ENCODE measurements around the gene VWA1. TPM values are rescaled to one million over a fixed set of nuclear protein-coding genes. Genes with fewer than 3 reads are reported as not detected.

VWA1 gene, protein sequence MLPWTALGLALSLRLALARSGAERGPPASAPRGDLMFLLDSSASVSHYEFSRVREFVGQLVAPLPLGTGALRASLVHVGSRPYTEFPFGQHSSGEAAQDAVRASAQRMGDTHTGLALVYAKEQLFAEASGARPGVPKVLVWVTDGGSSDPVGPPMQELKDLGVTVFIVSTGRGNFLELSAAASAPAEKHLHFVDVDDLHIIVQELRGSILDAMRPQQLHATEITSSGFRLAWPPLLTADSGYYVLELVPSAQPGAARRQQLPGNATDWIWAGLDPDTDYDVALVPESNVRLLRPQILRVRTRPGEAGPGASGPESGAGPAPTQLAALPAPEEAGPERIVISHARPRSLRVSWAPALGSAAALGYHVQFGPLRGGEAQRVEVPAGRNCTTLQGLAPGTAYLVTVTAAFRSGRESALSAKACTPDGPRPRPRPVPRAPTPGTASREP
- under 1 TPM; 0.21 to 0.29 TPM for total RNA-seq

DNA sequence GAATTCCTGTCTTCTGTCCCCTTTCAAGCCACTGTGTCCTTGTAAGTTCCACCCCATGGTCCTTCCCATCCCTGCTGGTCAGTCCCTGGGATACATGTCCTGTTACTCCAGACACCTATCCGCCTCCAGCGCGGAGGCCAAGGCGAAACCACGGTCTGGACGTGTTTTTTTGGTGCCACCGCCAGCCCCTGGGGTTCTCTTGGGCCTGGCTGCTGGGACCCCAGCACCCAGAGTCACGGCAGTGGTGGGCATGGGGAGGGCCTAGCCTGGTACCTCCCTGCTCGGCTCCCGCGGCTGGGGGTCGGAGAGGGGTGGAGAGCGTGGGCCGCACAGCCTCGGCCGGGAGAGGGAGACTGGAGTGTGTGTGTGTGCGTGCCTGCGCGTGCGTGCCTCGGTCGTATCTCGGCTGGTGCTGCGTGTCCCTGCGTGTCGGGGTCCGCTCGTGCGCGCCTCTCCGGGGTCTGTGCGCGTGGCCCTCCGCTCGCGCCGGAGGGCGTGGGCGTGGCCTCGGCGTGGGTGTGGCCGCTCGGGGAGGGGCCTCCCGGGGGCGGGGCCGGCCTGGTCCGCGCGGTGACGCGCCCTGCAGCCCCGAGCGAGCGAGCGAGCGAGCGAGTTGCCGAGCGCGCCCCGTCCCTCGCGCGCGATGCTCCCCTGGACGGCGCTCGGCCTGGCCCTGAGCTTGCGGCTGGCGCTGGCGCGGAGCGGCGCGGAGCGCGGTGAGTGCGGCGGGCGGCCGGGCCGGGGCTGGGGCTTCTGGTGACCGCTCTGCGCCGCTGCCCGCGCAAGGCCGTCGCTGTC, at the start of gene VWA1:
Gene VWA1 (plus strand): TSS at position 585 of the 798 bp plus-strand sequence. CDS start 59 bp downstream, at position 644.
- ChIA-PET POLR2A (no interaction called here), CTCF (no interaction called here)
- Mint-ChIP-seq H3K27ac (no peak within 1 kb of the TSS), H3K4me1 (ENCODE audit: low read depth) (peaks cover 9% of the 10 kb centered on the region), H3K4me3 (peak within 1 kb of the TSS; percentile 52), H3K9me3 (ENCODE audit: insufficient read depth) (no peaks in the 10 kb centered on the region), H3K27me3 (ENCODE audit: low read depth) (peaks cover 8% of the 10 kb centered on the region), H3K36me3 (ENCODE audit: low read depth) (no peaks in the 10 kb centered on the region)
- DNase-seq (peak; percentile 73), ATAC-seq (peak; percentile 85)

DNA sequence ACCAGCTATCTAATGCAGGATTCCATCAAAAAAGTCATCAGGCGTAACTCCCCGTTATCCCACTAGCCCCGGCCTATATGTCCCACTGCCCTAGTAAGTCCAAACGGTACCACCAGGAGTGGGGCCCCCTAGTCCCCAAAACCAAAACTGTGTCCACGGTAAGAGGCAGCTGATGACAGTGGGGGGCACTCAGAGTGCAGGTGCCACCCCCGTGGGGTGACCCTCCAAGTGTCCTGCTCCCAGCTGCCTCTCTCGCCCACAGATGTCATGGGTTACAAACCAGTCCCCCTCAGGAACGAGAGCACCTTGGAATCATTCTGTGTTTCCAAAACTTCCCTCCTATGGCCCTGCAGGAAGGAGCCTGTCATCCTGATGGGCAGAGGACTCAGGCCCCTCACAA, 49.6 kb upstream of the VWA1 start:
- Mint-ChIP-seq H3K27me3 (ENCODE audit: low read depth) (no peaks in the 10 kb centered on the region), H3K27ac (no peak overlapping the region), H3K4me1 (ENCODE audit: low read depth) (peaks cover 3% of the 10 kb centered on the region), H3K4me3 (no peak overlapping the region), H3K36me3 (ENCODE audit: low read depth) (peaks cover 49% of the 10 kb centered on the region), H3K9me3 (ENCODE audit: insufficient read depth) (no peaks in the 10 kb centered on the region)
- no peak for ATAC-seq
- CTCF ChIA-PET, result interaction anchor here (1.2 to 1.6 kb wide), 2 partner anchors 10 to 13 kb away, joined by 3 to 4 read pairs; partner anchors contain the start of gene CCNL2
- DNase-seq, result no peak
- POLR2A ChIA-PET, result no interaction called here

DNA sequence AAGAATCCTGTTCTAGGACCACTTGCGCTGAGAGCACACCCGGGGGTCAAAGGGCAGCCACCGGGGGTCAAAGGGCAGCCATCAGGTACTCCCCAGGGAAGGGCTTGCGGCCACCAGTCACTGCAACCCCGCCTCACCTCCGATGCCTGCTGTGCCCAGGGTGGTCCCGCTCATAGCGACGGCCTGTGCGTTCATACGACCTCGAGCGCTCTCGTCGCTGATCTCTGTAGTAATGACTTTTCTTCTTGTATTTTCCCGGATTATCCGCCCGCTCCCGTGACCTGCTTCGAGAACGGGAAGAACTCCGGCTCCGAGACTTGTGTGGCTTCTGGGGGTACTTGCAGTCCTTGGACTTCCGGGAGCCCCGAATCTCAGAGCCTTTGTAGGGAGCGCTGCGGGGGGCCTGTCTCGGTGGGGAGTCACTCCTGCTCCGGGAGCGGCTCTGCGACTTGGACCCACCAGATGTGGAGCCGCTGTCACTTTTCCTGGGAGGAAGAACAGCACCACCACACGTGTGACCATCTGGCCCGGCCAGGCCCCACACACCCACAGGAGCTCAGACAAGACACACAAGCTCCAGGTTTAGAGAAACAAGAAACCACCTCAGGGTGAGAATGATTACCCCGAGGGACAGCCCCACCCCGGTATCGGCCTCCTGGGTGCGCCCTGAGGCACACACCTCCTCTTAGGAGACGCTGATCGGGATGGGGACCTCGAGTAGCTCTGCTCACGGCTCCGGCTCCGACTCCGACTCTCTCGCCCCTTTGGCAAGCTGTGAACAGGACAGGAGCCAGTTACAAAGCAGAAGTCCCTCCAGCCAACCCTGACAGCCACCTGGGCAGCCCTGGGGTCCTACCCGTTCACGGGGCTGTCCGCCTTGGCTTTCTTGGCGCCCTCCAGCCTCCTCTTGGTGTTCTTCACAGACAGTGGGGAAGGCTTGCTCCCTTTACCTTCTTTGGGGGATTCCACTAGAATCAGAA, 48.1 kb upstream of the VWA1 start:
- Mint-ChIP-seq H3K4me3 (no peak overlapping the region), H3K36me3 (ENCODE audit: low read depth) (peaks cover 60% of the 10 kb centered on the region)
- no peak for ATAC-seq

DNA sequence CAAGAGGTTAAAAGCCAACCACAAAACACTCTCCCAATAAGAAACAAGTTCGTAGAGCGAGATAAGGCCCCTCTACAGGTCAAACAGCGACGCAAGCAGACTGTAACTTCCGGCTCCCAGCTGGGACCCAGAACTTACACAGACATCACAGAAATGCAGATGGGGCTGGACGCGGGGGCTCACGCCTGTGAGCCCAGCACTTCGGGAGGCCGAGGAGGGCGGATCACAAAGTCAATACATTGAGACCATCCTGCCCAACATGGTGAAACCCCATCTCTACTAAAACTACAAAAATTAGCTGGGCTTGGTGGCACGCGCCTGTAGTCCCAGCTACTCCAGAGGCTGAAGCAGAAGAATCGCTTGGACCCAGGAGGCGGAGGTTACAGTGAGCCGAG, 47.4 kb upstream of the VWA1 start:
- peaks cover 67% of the 10 kb centered on the region for H3K36me3 Mint-ChIP-seq (ENCODE audit: low read depth)
- no peaks in the 10 kb centered on the region for H3K27me3 Mint-ChIP-seq (ENCODE audit: low read depth)
- ATAC-seq (no peak), DNase-seq (no peak)
- no peaks in the 10 kb centered on the region for H3K9me3 Mint-ChIP-seq (ENCODE audit: insufficient read depth)
- CTCF ChIA-PET, result no interaction called here
- no peak overlapping the region for H3K4me3 Mint-ChIP-seq
- H3K4me1 Mint-ChIP-seq (ENCODE audit: low read depth), result no peaks in the 10 kb centered on the region
- no peak overlapping the region for H3K27ac Mint-ChIP-seq
- POLR2A ChIA-PET, result interaction anchor here (1.3 kb wide), 1 partner anchor 13 kb away, joined by 4 read pairs; the partner anchor contains the start of gene AURKAIP1

More for the DNA sequence above, 48.1 kb upstream of the VWA1 start:
- Mint-ChIP-seq H3K27me3 (ENCODE audit: low read depth) (no peaks in the 10 kb centered on the region), H3K27ac (no peak overlapping the region), H3K4me1 (ENCODE audit: low read depth) (peaks cover 3% of the 10 kb centered on the region), H3K9me3 (ENCODE audit: insufficient read depth) (no peaks in the 10 kb centered on the region)
- POLR2A ChIA-PET, result interaction anchor here (0.6 to 1.3 kb wide), 3 partner anchors 12 to 19 kb away, joined by 3 to 5 read pairs (median 4); partner anchors contain the start of gene AURKAIP1
- DNase-seq, result no peak
- CTCF ChIA-PET, result no interaction called here

DNA sequence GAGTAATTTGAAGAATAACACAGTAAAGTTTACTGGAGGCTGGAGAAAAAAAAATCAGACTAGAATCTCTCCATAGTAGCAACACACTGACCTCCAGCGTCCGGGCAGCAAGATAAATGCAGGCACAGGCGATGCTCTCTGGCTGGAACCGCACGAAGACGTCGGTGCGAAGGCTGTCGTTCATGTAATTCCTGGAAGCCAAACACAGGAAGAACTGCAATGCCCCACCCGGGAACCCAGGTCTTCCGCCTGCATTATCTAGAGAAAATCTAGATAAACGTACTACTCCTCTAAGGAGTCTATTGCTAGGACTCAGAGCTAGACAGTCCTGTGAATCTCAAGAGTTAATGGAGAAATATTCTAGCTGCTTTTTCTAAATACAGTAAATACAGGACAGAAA, 44.8 kb upstream of the VWA1 start:
- Mint-ChIP-seq H3K27me3 (ENCODE audit: low read depth) (no peaks in the 10 kb centered on the region), H3K4me1 (ENCODE audit: low read depth) (peaks cover 9% of the 10 kb centered on the region), H3K9me3 (ENCODE audit: insufficient read depth) (no peaks in the 10 kb centered on the region), H3K36me3 (ENCODE audit: low read depth) (peaks cover 89% of the 10 kb centered on the region), H3K27ac (no peak overlapping the region), H3K4me3 (no peak overlapping the region)
- no peak for DNase-seq
- no peak for ATAC-seq
- CTCF ChIA-PET, result interaction anchor here (1.0 kb wide), 1 partner anchor 8 kb away, joined by 3 read pairs; the partner anchor contains the start of gene CCNL2
- POLR2A ChIA-PET, result interaction anchor here (2.5 kb wide), 1 partner anchor 9 kb away, joined by 11 read pairs; the partner anchor contains the start of gene CCNL2

DNA sequence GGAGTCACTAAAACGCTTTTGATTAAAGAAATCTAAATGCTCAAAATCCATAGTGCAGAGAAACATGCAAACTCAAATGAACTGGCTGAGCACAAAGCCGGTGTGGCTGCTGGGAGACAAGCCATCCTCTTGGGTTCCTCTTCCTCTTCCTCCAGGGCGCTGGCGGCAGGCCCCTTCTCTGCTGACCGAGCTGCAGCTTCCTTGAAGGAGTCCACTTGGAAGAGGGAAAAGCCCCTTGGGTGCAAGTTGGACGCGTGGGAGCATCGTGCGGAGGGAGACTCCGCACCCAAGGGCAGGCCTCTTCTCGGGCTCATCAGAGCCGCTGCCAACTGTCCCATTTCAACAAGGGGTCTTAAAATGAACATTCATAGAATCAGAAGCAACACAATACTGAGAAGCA, 44.3 kb upstream of the VWA1 start:
- DNase-seq (no peak), ATAC-seq (no peak)
- POLR2A ChIA-PET, result interaction anchor here (2.5 kb wide), 1 partner anchor 9 kb away, joined by 11 read pairs; the partner anchor contains the start of gene CCNL2
- Mint-ChIP-seq H3K9me3 (ENCODE audit: insufficient read depth) (no peaks in the 10 kb centered on the region), H3K27me3 (ENCODE audit: low read depth) (no peaks in the 10 kb centered on the region), H3K27ac (no peak overlapping the region), H3K4me1 (ENCODE audit: low read depth) (peaks cover 9% of the 10 kb centered on the region), H3K4me3 (no peak overlapping the region), H3K36me3 (ENCODE audit: low read depth) (peaks cover 85% of the 10 kb centered on the region)
- CTCF ChIA-PET, result interaction anchor here (1.0 kb wide), 1 partner anchor 8 kb away, joined by 3 read pairs; the partner anchor contains the start of gene CCNL2

DNA sequence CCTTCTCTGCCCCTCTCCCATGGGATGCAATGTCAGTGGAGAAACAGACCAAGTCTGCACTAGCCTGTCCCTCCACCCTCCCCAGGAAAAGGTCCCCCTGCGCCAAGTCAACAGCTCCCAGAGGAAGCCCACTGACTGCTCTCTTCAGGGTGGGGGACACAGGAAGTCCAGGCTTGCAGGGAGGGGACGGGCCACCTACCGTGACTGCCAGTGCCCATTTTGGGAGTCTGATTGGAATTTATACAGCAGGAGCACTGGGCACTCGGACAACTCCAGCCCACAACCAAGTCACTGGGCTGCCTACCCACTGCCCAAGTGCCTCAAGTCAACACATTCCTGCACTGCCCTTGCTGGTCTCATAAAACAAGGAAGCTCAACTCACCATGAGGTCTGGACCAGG, 42.5 kb upstream of the VWA1 start:
- Mint-ChIP-seq H3K4me3 (no peak overlapping the region), H3K27ac (no peak overlapping the region), H3K9me3 (ENCODE audit: insufficient read depth) (no peaks in the 10 kb centered on the region), H3K27me3 (ENCODE audit: low read depth) (no peaks in the 10 kb centered on the region), H3K36me3 (ENCODE audit: low read depth) (peaks cover 81% of the 10 kb centered on the region), H3K4me1 (ENCODE audit: low read depth) (peaks cover 19% of the 10 kb centered on the region)
- ChIA-PET CTCF (no interaction called here), POLR2A (no interaction called here)
- no peak for ATAC-seq
- no peak for DNase-seq

DNA sequence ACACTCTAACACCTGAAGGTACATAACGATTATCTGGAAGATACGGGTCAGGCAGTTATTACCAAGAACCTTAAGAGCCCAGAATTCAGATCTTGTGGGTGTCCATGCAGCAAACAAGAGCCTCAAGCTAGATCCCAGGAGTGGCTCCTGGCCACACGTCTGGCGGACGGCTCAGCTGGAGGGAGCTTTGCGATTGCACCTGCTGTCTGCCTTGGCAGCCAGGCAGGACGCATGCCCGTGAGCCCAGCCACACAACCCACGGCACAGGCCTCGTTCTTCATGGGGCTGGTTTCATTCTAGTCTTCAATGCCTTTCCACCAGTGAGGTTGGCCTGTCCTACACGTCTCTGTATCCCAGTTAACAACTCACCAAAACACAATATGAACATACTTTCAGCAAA, 42.1 kb upstream of the VWA1 start:
- DNase-seq, result no peak
- POLR2A ChIA-PET, result no interaction called here
- ATAC-seq, result no peak
- no peak overlapping the region for H3K4me3 Mint-ChIP-seq
- no peaks in the 10 kb centered on the region for H3K9me3 Mint-ChIP-seq (ENCODE audit: insufficient read depth)
- CTCF ChIA-PET, result no interaction called here
- H3K36me3 Mint-ChIP-seq (ENCODE audit: low read depth), result peaks cover 81% of the 10 kb centered on the region
- H3K27me3 Mint-ChIP-seq (ENCODE audit: low read depth), result no peaks in the 10 kb centered on the region
- H3K27ac Mint-ChIP-seq, result no peak overlapping the region
- peaks cover 23% of the 10 kb centered on the region for H3K4me1 Mint-ChIP-seq (ENCODE audit: low read depth)

DNA sequence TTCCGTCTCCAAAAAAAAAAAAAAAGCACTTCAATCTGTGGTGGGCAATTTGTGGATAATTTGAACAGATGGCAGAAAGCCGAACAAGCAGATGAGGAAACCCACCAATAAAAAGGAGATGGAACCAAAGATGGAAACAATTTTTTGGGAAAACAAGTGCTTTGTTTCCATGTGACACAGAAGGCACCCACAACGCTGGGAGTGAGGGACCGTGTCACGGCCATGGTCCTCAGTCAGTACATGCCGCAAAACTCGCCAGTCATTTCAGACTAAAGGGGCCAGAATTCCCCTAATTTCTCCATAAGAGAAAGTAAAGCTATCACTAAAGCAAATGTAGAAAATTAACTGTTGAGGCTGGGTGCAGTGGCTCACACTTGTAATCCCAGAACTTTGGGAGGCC, 41.4 kb upstream of the VWA1 start:
- Mint-ChIP-seq H3K27me3 (ENCODE audit: low read depth) (no peaks in the 10 kb centered on the region), H3K27ac (no peak overlapping the region), H3K4me1 (ENCODE audit: low read depth) (peaks cover 23% of the 10 kb centered on the region), H3K9me3 (ENCODE audit: insufficient read depth) (no peaks in the 10 kb centered on the region), H3K36me3 (ENCODE audit: low read depth) (peaks cover 76% of the 10 kb centered on the region), H3K4me3 (no peak overlapping the region)
- no peak for DNase-seq
- POLR2A ChIA-PET, result no interaction called here
- no peak for ATAC-seq
- CTCF ChIA-PET, result interaction anchor here (1.7 kb wide), 1 partner anchor 19 kb away, joined by 7 read pairs; the partner anchor contains the start of gene AURKAIP1

DNA sequence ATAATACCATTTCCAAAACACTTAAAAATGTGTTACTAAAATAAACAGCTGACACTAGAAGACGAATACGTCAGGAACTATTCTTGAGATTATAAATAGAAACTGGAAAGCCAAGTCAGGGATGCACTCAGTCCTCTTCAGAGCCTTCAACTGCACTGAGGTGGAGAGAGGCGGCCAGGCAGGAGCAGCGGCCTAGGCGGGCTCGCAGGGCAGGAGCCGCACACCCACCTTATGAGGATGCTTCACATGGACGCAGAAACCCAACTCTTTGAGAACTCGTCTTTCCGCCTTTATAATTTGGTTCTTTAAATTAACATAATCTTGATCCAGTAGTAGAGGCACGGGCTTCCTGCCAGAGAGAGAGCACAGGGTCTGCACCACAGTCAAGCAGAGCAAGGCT, 40.3 kb upstream of the VWA1 start:
- Mint-ChIP-seq H3K4me3 (no peak overlapping the region), H3K27ac (peak overlapping the region; percentile 58)
- CTCF ChIA-PET, result interaction anchor here (1.7 kb wide), 1 partner anchor 20 kb away, joined by 7 read pairs; the partner anchor contains the start of gene AURKAIP1

More for the DNA sequence above, 40.3 kb upstream of the VWA1 start:
- Mint-ChIP-seq H3K4me1 (ENCODE audit: low read depth) (peaks cover 25% of the 10 kb centered on the region), H3K9me3 (ENCODE audit: insufficient read depth) (no peaks in the 10 kb centered on the region), H3K36me3 (ENCODE audit: low read depth) (peaks cover 73% of the 10 kb centered on the region), H3K27me3 (ENCODE audit: low read depth) (no peaks in the 10 kb centered on the region)
- ATAC-seq, result no peak
- POLR2A ChIA-PET, result interaction anchor here (0.8 kb wide), 1 partner anchor 13 kb away, joined by 3 read pairs; no protein-coding TSS in a partner anchor
- DNase-seq, result no peak

Data from activated CD8-positive, alpha-beta T cell treated with anti-CD3 and anti-CD28 coated beads, Interleukin-2, amount 10 ng/mL, durations not matched to agents 7 days and 5 days (primary cell).